IPS-15b (cell line): ENCODE data around the gene TMEM120B.

Experiments used
- H3K27me3 ChIP-seq: one replicate; pipeline ENCODE4 v1.6.1; 2013; ENCODE audit warnings: low read length; ENCODE audit not compliant: control insufficient read depth, insufficient read depth
- H3K36me3 ChIP-seq: one replicate; pipeline ENCODE4 v1.6.1; 2013; ENCODE audit warnings: low read length; ENCODE audit not compliant: control insufficient read depth, insufficient read depth
- H3K4me1 ChIP-seq: one replicate; pipeline ENCODE4 v1.6.1; 2013; ENCODE audit warnings: mild to moderate bottlenecking, low read length; ENCODE audit not compliant: control insufficient read depth, insufficient read depth
- H3K4me3 ChIP-seq: one replicate; pipeline ENCODE4 v1.5.1; 2013; ENCODE audit warnings: low read depth, low read length
- H3K9ac ChIP-seq: one replicate; pipeline ENCODE4 v1.6.1; 2013; ENCODE audit warnings: low read depth, mild to moderate bottlenecking, low read length
- H3K9me3 ChIP-seq: one replicate; pipeline ENCODE4 v1.6.1; 2013; ENCODE audit warnings: mild to moderate bottlenecking, low read length; ENCODE audit not compliant: control insufficient read depth, insufficient read depth

The TMEM120B gene

DNA sequence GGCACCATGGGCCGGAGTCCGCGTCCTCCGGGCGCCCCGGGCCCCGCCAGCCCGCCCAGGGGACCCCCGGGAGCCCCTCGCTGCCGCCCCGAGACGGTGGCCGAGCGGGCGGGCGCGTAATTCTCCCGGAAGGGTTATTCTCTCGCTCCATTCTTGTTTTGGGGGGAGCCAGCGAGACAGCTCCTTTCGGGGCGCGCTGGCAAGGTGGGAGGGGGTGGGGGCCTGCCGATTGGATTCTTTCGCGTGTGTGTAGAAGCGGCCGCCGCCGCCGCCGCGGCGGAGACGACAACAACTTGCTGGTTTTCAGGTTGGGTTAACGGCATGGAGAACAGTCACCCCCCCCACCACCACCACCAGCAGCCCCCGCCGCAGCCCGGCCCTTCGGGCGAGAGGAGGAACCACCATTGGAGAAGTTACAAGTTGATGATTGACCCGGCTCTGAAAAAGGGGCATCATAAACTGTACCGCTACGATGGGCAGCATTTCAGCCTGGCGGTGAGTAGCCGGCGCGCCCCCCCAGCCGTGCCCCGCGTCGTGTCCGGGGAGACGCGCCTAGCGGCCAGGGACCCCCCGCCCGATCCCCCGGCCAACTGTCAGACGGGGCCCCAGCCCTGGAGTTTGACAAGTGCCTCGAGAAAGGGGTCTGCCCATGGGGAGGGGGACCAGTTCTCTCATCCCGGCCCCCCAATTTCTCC is 92.0 kb downstream of the TMEM120B start:
- Histone ChIP-seq H3K9ac (peak overlapping the region; percentile 54), H3K4me1 (peaks cover 4% of the 10 kb centered on the region), H3K27me3 (no peaks in the 10 kb centered on the region), H3K9me3 (no peaks in the 10 kb centered on the region), H3K36me3 (peaks cover 16% of the 10 kb centered on the region), H3K4me3 (peak overlapping the region; percentile 75)

DNA sequence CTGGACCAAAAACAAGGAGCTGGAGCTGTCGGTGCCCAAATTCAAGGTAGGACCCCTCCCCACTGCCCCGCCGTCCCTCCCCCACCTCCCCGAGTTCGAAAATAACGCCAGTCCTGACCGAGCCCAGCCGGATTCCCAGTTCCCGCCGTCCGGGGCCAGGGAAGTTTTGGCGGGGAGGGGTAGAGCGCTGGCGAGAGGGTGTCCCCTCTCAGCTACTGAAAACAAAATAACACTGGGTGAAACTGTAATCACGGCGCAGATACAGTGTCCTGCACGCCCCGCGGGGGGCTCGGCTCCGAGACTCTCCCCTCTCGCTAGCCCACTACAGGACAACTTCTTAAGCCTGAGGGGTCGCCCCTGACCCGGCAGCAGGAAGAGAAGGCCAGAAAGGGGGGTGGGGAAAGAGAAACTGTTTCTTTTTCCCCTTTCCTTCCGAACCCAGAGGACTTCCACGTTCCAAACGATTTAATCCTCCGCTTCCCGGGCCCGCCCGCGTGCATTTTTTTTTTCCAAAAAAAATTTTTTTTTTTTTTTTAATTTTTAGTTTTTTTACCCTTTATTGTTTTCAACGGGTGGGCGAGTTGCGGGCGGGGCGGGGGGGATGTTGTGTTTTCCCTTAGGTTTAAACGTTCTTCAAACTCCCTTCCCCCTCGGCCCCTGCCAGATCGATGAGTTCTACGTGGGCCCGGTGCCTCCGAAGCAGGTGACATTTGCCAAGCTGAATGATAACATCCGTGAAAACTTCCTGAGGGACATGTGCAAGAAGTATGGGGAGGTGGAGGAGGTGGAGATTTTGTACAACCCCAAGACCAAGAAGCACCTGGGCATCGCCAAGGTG is 92.8 kb downstream of the TMEM120B start:
- H3K9me3 ChIP-seq, result no peaks in the 10 kb centered on the region
- H3K27me3 ChIP-seq, result no peaks in the 10 kb centered on the region
- H3K4me1 ChIP-seq, result peaks cover 4% of the 10 kb centered on the region
- peak overlapping the region; percentile 75 for H3K4me3 ChIP-seq
- H3K36me3 ChIP-seq, result peaks cover 24% of the 10 kb centered on the region
- H3K9ac ChIP-seq, result peak overlapping the region; percentile 54

DNA sequence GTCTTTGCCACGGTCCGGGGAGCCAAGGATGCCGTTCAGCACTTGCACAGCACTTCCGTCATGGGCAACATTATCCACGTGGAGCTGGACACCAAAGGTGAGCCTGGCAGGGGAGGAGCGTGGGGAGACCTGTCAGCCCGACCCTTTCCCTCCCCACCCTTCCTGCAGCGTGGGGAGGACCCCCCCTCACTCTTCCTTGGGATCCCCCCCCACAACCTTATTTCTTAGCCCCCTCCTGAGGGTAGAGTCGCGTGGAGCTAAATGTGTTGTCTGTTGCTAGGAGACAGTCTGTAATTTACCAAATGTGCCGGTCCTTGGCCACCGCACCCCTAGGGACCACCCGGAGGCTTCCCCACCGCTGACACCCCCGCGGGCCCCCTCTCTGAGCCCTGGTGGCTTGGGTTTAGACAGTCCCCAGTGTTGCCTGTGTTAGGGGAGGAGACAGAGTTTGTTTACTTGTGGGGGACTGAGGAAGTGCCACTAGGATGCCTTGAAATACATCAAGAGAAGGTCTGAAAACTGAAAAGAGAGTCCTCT is 93.5 kb downstream of the TMEM120B start:
- Histone ChIP-seq H3K9me3 (no peaks in the 10 kb centered on the region), H3K4me1 (peaks cover 9% of the 10 kb centered on the region), H3K36me3 (peaks cover 28% of the 10 kb centered on the region), H3K9ac (no peak overlapping the region), H3K4me3 (peak overlapping the region; percentile 75), H3K27me3 (no peaks in the 10 kb centered on the region)

- Histone ChIP-seq H3K9ac (peak overlapping the region; percentile 24), H3K36me3 (peaks cover 28% of the 10 kb centered on the region), H3K9me3 (no peaks in the 10 kb centered on the region), H3K4me1 (peaks cover 10% of the 10 kb centered on the region), H3K4me3 (peak overlapping the region; percentile 75), H3K27me3 (no peaks in the 10 kb centered on the region)
Measured at GRCh38 chr12:121806546-121807423, 94.2 kb downstream of the TMEM120B start.

DNA sequence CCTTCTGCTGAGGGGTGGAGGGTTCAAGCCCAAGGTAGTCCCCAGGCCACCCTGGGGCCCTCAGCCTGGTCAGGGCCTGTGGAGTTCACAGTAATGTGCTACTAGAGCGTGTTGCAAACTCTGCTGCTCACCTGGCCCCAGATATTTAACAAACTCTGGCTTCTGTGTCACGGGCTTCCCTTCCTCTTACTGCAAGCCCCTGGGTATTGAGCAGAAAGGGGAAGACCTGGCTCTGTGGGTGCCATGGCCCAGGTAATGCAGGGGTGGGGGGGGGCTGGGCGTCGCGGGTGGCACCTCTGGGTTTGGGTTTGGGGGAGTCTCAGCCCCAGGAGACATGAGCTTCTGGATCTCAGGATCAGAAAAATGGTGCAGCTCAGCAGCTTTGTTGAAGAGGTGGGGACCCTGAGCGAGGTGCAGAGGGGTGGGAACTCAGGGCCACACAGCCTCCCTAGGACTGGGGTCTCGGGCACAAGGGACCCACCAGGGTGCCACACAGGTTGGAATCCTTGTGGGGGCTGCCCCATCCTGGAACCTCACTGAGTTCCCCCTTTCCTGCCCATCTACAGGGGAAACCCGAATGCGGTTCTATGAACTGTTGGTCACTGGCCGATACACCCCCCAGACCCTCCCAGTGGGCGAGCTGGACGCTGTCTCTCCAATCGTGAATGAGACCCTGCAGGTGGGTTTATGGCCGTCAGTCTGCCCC is 95.2 kb downstream of the TMEM120B start:
- no peaks in the 10 kb centered on the region for H3K27me3 ChIP-seq
- peaks cover 10% of the 10 kb centered on the region for H3K4me1 ChIP-seq
- no peaks in the 10 kb centered on the region for H3K9me3 ChIP-seq
- H3K4me3 ChIP-seq, result no peak overlapping the region
- no peak overlapping the region for H3K9ac ChIP-seq
- H3K36me3 ChIP-seq, result peaks cover 28% of the 10 kb centered on the region

DNA sequence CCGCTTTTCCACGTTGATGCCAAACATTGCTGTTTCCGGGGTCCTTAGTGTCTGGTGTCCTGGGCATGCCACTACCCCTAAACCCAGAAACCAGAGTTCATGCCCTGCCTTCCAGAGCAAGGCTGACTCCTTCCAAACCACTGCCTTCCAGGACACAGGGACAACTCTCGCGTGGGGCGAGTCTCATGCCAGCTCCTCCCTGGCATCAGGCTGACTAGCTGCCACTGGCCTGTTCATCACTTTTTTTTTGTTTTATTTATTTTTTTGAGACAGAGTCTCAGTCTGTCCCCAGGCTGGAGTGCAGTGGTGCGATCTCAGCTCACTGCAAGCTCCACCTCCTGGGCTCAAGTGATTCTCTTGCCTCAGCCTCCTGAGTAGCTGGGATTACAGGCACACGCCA is 96.1 kb downstream of the TMEM120B start:
- H3K4me1 ChIP-seq, result peaks cover 12% of the 10 kb centered on the region
- H3K27me3 ChIP-seq, result no peaks in the 10 kb centered on the region
- peaks cover 29% of the 10 kb centered on the region for H3K36me3 ChIP-seq
- no peak overlapping the region for H3K9ac ChIP-seq
- no peak overlapping the region for H3K4me3 ChIP-seq
- H3K9me3 ChIP-seq, result no peaks in the 10 kb centered on the region

DNA sequence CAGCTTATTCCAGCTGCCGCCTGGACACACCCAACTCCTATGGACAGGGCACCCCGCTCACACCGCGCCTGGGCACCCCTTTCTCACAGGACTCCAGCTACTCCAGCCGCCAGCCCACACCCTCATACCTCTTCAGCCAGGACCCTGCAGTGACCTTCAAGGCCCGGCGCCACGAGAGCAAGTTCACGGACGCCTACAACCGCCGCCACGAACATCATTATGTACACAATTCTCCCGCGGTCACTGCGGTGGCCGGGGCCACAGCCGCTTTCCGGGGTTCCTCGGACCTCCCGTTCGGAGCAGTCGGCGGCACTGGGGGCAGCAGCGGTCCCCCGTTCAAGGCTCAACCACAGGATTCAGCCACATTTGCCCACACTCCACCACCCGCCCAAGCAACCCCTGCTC is 97.2 kb downstream of the TMEM120B start:
- H3K36me3 ChIP-seq, result peaks cover 37% of the 10 kb centered on the region
- H3K9me3 ChIP-seq, result no peaks in the 10 kb centered on the region
- H3K4me1 ChIP-seq, result peaks cover 15% of the 10 kb centered on the region
- no peaks in the 10 kb centered on the region for H3K27me3 ChIP-seq
- no peak overlapping the region for H3K9ac ChIP-seq
- H3K4me3 ChIP-seq, result no peak overlapping the region

DNA sequence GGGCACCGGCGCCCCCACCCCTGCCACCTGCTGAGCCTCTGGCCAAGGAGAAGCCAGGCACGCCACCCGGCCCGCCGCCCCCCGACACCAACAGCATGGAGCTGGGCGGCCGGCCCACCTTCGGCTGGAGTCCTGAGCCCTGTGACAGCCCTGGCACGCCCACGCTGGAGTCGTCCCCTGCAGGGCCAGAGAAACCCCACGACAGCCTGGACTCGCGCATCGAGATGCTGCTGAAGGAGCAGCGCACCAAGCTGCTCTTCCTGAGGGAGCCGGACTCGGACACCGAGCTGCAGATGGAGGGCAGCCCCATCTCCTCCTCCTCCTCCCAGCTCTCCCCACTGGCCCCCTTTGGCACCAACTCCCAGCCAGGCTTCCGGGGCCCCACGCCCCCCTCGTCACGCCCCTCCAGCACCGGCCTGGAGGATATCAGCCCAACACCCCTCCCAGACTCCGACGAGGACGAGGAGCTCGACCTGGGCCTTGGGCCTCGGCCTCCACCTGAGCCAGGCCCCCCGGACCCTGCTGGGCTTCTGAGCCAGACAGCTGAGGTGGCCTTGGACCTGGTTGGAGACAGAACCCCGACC is 97.8 kb downstream of the TMEM120B start:
- no peaks in the 10 kb centered on the region for H3K9me3 ChIP-seq
- H3K9ac ChIP-seq, result peak overlapping the region; percentile 19
- peaks cover 40% of the 10 kb centered on the region for H3K36me3 ChIP-seq
- H3K4me1 ChIP-seq, result peaks cover 15% of the 10 kb centered on the region
- peak overlapping the region; percentile 86 for H3K4me3 ChIP-seq
- no peaks in the 10 kb centered on the region for H3K27me3 ChIP-seq

GRCh38 chr12:121810833-121811433 is 98.4 kb downstream of the TMEM120B start:
- peaks cover 15% of the 10 kb centered on the region for H3K4me1 ChIP-seq
- H3K9ac ChIP-seq, result peak overlapping the region; percentile 19
- H3K4me3 ChIP-seq, result peak overlapping the region; percentile 86
- no peaks in the 10 kb centered on the region for H3K27me3 ChIP-seq
- no peaks in the 10 kb centered on the region for H3K9me3 ChIP-seq
- H3K36me3 ChIP-seq, result peaks cover 42% of the 10 kb centered on the region

- H3K27me3 ChIP-seq, result no peaks in the 10 kb centered on the region
- peak overlapping the region; percentile 86 for H3K4me3 ChIP-seq
- H3K9me3 ChIP-seq, result no peaks in the 10 kb centered on the region
- H3K4me1 ChIP-seq, result peaks cover 14% of the 10 kb centered on the region
- H3K36me3 ChIP-seq, result peaks cover 46% of the 10 kb centered on the region
- H3K9ac ChIP-seq, result peak overlapping the region; percentile 88
Measured at GRCh38 chr12:121811434-121812319, 99.1 kb downstream of the TMEM120B start.
